HepG2 (cell line): ENCODE results near the gene CHFR.
"Not testable (repeated sequence)": the region's sequence is repeated elsewhere in the genome, so short reads cannot be mapped to it uniquely, and the experiment has no call there.

Source experiments
- CTCF ChIP-seq: sonication (generic); formaldehyde crosslinking; IDR thresholded peaks from 2 replicates; pipeline ENCODE4 v1.5.0; 2020; ENCODE audit warnings: mild to moderate bottlenecking, missing genetic modification reagents, moderate library complexity
- DR1 ChIP-seq: sonication (generic); formaldehyde crosslinking; IDR thresholded peaks from 2 replicates; pipeline ENCODE4 v1.8.0; 2021; ENCODE audit warnings: mild to moderate bottlenecking, missing genetic modification reagents, inconsistent platforms
- EP300 ChIP-seq, 3 experiments: sonication (generic) in 1 of 3; formaldehyde crosslinking in 1 of 3; IDR thresholded peaks; 2 replicates each; pipeline versions ENCODE4 v1.5.1 to v1.6.1; 2011 to 2020; ENCODE audit warnings: low read depth in 2 of 3, low read length in 2 of 3, borderline replicate concordance in 1 of 3, improper control_type of control experiment in 1 of 3, mild to moderate bottlenecking in 1 of 3, missing genetic modification reagents in 1 of 3, moderate library complexity in 1 of 3
- NFE2L2 ChIP-seq: fragments of 150-350 bp; IDR thresholded peaks from 2 replicates; pipeline ENCODE4 v1.6.1; 2014; ENCODE audit warnings: low read length
- SRSF1 ChIP-seq: fragments of 200-400 bp; formaldehyde crosslinking; optimal IDR thresholded peaks from 2 replicates; pipeline ENCODE3; 2017; ENCODE audit warnings: mild to moderate bottlenecking, low read depth, low read length, moderate library complexity
- ZSCAN31 ChIP-seq: sonication (generic); formaldehyde crosslinking; IDR thresholded peaks from 2 replicates; pipeline ENCODE4 v1.5.0; 2020; ENCODE audit warnings: low read depth, mild to moderate bottlenecking, missing genetic modification reagents
- TF ChIP-seq, protein P1 (sequence below): sonication (generic); formaldehyde crosslinking; IDR thresholded peaks from 2 replicates; pipeline ENCODE4 v1.8.1; 2023; ENCODE audit warnings: mild to moderate bottlenecking, missing genetic modification reagents

- peak; percentile 53 for TF ChIP-seq CTCF (CRISPR knock-in tag)
- TF ChIP-seq EP300 (IDR thresholded peaks at IDR 0.05; ENCODE audit: low read depth in 2 of 2, low read length in 2 of 2); EP300 (CRISPR knock-in tag; IDR thresholded peaks at IDR 0.05; ENCODE audit: borderline replicate concordance); SRSF1; ZSCAN31 (CRISPR knock-in tag); DR1 (CRISPR knock-in tag); NFE2L2: not testable (repeated sequence)
- TF ChIP-seq, protein P1, sequence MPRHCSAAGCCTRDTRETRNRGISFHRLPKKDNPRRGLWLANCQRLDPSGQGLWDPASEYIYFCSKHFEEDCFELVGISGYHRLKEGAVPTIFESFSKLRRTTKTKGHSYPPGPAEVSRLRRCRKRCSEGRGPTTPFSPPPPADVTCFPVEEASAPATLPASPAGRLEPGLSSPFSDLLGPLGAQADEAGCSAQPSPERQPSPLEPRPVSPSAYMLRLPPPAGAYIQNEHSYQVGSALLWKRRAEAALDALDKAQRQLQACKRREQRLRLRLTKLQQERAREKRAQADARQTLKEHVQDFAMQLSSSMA (CRISPR knock-in tag): not testable (repeated sequence)
Measured at GRCh38 chr12:132809391-132809790, 78.0 kb downstream of the CHFR start.
